Pericardium fibroblast (primary cell): ENCODE results near the gene FAM72D. TPM values are rescaled to one million over a fixed set of nuclear protein-coding genes. Genes with fewer than 3 reads are reported as not detected.

ENCODE experiments used
- total RNA-seq: library from RNA; depleted of rRNA; stranded (reverse); fragments of >200 nt; gene quantifications from 2 replicates; pipeline ENCODE4 v1.2.3, GENCODE V29; 2015

FAM72D gene
- not detected in 2 replicates for total RNA-seq

DNA sequence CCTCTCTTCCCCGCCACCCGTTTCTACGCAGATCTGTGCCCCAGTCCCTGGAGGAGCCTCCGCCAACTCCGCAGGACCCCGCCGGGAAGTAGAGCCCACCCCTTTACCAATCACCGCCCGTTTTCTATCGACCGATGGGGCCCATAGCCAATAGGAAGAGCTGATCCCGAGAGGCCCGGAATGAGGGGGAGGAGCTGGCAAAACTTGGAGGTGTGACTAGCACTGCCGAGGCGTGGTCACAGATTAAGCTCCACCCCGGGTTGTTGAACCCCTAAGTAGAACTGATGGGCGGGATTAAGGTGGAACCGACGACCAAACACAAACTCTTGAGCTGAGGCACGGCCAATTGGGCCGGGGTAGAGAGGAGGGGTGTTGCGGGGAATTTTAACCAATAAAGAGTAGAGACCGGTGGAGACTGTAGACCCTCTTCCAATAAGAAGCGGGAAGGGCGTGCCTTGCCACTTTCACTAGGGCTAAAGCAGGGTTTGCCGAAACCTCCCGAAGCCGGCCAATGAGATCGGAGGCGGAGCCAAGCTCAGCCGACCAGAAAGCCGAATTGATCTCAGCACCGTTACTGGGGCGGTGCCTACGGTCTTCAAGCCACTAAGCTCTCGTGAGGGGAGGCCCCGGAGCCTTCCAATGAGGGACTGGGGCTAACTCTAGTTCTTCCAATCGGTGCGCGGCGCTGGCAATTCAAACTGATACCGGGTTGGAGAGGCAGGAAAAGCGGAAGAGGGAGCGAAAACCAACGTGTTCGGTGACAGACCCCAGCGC lies at the start of gene FAM72D, which contains the start of gene SRGAP2B:
Gene FAM72D, plus strand, starts transcription at position 691 of the 774 bp plus-strand sequence. CDS start 874 bp downstream, outside the sequence.
Gene SRGAP2B, minus strand, starts transcription at position 45 of the 774 bp plus-strand sequence. CDS start 2,427 bp downstream, outside the sequence.

Other genes with a start within 250 kb of the FAM72D start
- gene SRGAP2B, start 646 bp upstream of the FAM72D start, total RNA-seq, result 26.6 and 31.2 TPM in 2 replicates
- not detected in 2 replicates for gene PPIAL4D, start 146.2 kb downstream of the FAM72D start, total RNA-seq